Fibroblast of mammary gland (primary cell): ENCODE data around the gene HBA2.
A peak's percentile ranks its signal among the peaks of the same experiment; 100 is the strongest.

Experiments
- DNase-seq: peaks from one replicate; pipeline ENCODE4 v3.0.0-alpha.2; 2010; ENCODE audit warnings: low read depth
- H3K4me3 ChIP-seq: 2 replicates; pipeline ENCODE4 v1.5.1; 2011; ENCODE audit warnings: low read depth, mild to moderate bottlenecking, low read length, moderate library complexity; ENCODE audit not compliant: control insufficient read depth
- TF ChIP-seq, protein P1 (sequence below): conservative IDR thresholded peaks from 2 replicates; pipeline ENCODE4 v1.5.1; 2011; ENCODE audit warnings: low read depth, low read length, inconsistent platforms; ENCODE audit not compliant: control insufficient read depth, insufficient read depth

HBA2 gene

DNA sequence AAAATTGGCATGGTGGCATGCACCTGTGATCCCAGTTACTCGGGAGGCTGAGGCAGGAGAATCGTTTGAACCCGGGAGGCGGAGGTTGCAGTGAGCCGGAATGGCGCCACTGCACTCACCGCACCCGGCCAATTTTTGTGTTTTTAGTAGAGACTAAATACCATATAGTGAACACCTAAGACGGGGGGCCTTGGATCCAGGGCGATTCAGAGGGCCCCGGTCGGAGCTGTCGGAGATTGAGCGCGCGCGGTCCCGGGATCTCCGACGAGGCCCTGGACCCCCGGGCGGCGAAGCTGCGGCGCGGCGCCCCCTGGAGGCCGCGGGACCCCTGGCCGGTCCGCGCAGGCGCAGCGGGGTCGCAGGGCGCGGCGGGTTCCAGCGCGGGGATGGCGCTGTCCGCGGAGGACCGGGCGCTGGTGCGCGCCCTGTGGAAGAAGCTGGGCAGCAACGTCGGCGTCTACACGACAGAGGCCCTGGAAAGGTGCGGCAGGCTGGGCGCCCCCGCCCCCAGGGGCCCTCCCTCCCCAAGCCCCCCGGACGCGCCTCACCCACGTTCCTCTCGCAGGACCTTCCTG, 7.5 kb downstream of the HBA2 start, which contains the start of gene HBQ1:
TSS of gene HBQ1 (plus strand) at position 359 of the 575 bp plus-strand sequence. CDS start at position 387, 28 bp downstream.
- H3K4me3 ChIP-seq, result peak within 1 kb of the TSS; percentile 9
- TF ChIP-seq, protein P1, sequence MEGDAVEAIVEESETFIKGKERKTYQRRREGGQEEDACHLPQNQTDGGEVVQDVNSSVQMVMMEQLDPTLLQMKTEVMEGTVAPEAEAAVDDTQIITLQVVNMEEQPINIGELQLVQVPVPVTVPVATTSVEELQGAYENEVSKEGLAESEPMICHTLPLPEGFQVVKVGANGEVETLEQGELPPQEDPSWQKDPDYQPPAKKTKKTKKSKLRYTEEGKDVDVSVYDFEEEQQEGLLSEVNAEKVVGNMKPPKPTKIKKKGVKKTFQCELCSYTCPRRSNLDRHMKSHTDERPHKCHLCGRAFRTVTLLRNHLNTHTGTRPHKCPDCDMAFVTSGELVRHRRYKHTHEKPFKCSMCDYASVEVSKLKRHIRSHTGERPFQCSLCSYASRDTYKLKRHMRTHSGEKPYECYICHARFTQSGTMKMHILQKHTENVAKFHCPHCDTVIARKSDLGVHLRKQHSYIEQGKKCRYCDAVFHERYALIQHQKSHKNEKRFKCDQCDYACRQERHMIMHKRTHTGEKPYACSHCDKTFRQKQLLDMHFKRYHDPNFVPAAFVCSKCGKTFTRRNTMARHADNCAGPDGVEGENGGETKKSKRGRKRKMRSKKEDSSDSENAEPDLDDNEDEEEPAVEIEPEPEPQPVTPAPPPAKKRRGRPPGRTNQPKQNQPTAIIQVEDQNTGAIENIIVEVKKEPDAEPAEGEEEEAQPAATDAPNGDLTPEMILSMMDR, result no peak
- DNase-seq, result no peak

DNA sequence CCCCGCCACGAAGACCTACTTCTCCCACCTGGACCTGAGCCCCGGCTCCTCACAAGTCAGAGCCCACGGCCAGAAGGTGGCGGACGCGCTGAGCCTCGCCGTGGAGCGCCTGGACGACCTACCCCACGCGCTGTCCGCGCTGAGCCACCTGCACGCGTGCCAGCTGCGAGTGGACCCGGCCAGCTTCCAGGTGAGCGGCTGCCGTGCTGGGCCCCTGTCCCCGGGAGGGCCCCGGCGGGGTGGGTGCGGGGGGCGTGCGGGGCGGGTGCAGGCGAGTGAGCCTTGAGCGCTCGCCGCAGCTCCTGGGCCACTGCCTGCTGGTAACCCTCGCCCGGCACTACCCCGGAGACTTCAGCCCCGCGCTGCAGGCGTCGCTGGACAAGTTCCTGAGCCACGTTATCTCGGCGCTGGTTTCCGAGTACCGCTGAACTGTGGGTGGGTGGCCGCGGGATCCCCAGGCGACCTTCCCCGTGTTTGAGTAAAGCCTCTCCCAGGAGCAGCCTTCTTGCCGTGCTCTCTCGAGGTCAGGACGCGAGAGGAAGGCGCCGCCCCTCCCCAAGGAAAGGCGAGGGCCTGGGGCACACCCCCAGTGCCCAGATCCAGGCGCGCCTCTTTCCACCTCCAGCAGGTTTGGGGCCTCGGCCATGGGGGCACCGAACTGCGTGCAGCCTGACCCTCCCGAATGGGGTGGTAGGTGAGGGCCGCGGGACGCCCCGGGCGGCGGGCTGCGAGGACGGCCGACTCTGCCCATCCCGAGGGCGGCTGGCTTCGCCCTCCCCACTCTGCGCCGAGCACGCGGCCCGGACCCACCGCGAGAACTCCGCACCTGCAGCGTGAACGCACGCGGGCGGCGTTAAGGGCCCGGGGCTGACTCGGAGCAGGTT, 8.2 kb downstream of the HBA2 start:
- peak; percentile 53 for DNase-seq
- H3K4me3 ChIP-seq, result peak overlapping the region; percentile 9
- TF ChIP-seq, protein P1, result no peak

DNA sequence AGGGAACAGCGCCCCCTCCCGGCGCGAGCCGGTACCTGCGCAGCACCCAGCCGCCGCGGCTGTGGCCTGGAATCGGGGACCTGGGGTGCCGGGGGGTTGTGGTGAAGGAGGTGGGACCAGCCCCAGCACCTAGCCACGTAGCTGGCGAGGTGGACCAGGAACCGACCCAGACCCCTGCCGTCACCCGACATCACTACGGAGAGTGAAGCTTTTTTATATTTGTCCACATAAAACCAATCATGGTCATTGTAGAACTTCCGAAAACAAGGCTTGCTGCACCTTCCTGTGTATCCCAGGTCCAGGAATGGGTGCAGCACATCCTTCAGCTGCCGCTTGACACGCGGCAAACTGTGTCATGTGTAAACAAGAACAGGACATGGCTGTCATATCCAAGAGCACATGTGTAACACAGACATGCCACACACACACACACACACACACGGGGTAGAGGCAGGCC, 8.9 kb downstream of the HBA2 start:
- TF ChIP-seq, protein P1, result peak; percentile 63
- no peak overlapping the region for H3K4me3 ChIP-seq
- DNase-seq, result peak; percentile 19

DNA sequence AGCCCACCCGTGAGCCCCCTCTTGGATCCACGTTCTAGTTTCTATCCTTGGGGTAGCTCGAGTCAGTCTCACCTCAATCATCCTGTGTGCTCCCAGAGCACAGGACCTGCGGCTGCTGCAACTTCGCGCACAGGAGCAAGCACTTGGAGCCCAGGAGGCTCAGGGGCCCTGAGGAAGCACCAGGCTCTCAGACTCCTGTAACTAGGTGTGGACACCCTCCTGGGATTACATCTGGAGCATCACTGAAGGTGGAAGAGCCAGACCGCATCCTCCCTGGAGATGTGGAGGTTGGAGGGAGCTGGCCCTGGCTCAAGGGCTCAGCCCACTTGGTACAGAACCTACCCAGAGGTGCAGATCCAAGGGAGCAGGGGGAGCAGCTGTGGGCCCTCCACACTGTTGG, 10.3 kb downstream of the HBA2 start:
- DNase-seq, result no peak
- TF ChIP-seq, protein P1, result no peak
- no peak overlapping the region for H3K4me3 ChIP-seq

DNA sequence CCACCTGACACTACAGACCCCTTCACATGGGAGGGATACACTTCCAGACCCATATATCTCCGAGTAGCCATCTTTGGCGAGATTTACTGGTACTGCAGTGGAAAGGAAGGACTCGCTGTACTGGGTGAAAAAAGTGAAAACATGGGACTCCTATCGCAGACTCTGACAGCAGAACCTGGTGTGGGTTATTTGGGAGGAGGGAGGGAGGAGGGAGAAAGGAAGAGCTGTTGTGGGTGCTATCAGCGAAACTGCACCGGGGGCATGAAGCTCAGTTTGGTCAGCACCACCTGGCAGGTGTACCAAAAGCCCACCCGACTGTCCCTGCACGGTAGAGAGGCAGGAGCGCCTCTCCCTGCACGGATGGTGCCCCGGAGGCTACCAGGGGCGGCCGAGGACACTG, 12.5 kb downstream of the HBA2 start:
- DNase-seq, result no peak
- TF ChIP-seq, protein P1, result no peak

DNA sequence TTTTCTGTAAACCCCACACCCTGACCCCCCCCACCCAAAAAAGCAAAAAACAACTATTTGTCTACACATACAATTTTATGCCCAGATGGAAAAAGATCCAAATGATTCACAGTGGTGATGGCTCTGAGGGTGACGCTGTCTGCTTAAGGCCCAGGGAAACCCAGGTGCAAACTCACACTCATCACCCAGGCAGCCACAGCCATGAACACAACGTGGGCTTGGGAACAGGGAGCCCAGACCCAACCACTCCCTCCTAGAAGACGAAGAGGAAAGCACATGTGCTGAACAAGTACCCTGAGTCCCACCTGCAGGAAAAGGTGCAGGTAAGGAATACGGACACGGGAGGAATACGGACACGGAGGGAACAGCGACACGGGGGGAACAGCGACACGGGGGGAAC, 13.0 kb downstream of the HBA2 start:
- DNase-seq, result no peak
- no peak overlapping the region for H3K4me3 ChIP-seq
- TF ChIP-seq, protein P1, result no peak

More for the DNA sequence above, 12.5 kb downstream of the HBA2 start:
- H3K4me3 ChIP-seq, result no peak overlapping the region
